ENCODE measurements around the gene ZDHHC22. TPM values are rescaled to one million over a fixed set of nuclear protein-coding genes. Genes with fewer than 3 reads are reported as not detected.

The ZDHHC22 gene
- total RNA-seq, 1 donor from 2014 or later, result under 0.01 TPM

DNA sequence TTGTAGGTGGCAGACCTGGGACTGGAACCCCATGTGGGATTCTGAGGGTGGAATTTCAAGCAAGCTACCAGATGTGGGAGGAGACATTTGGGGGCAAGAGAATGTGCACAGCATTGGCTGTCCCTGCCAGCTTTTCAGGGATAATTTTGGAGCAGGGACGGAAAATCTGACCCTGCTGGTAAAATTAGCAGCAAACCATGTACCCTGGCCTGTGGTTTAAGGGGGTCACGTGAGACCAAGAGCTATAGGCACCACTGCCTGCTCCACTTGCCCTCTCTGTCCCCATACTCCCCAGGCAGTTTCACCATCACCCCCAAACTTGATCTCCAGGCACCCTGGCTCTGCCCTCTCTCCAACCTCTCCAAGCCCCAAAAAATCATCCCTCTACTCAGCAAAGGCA lies 13.5 kb upstream of the ZDHHC22 start:
- no peak for DNase-seq

DNA sequence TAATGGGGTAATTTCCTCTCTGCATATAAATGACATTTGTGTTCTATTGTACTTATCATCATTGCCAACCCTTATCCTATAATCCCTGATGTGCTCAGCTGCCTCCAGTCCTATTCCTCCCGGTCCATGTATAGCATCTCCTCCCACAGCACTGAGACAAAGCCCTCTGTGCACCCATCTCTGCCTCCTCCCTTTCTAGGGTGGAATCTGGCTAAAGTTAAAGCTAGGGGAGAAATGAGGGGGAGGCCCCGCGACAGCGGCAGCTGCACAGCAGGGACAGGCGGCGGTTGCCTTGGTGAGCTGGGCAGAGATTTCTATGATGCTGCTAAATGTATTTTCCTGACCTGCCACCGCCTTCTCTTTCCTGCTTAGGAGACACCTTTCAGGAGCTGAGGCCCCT lies 12.8 kb upstream of the ZDHHC22 start:
- DNase-seq, result no peak

DNA sequence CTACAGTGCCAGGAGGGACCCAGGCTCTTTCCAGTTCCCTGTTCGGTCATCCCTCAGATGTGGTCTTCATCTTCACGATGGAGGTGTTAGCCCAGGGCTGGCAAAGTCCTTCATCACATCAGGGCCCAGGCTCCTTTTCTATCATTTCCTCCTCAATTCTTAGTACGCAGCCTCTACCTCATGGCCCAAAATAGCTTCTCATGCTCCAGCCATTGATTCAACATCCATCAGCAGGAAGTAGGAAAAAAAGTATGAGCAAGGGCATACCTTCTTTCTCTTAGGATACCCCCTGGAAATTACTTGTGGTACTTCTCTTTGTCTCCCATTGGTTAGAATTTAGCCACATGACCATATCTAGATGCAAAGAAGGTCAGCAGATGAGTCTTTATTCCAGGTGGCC lies 12.2 kb upstream of the ZDHHC22 start:
- DNase-seq, result no peak

DNA sequence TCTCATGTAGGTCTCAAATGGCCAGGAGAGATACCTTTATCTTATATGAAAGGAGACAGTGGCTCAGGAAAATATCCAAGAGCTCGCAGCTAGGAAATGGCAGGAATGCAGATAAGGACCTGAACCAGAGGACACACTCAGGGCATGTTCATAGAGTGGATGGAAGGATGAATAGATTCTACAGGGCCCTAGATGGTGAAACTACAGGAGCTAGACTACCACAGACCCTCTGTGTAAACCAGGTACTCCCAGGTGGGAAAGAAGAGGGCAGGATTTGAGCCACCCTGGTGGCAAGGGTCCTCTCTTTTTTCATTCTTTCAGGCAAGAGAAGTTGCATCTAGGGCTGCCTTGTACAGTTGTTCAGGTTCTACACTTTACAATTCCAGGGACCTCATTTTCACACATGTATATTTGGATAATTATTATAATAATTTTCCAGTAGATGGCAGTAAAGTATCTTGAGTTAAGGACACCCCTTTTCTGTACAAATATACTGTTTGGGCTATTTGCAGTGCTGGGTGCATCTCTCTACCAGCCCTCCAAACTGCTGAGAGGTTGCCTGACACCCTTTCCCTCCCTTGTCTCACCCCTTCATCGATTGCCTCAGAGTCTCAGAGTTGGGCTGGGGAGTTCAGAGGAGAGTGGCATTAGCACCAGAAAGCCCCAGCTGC lies 10.5 kb upstream of the ZDHHC22 start:
- DNase-seq, result no peak

DNA sequence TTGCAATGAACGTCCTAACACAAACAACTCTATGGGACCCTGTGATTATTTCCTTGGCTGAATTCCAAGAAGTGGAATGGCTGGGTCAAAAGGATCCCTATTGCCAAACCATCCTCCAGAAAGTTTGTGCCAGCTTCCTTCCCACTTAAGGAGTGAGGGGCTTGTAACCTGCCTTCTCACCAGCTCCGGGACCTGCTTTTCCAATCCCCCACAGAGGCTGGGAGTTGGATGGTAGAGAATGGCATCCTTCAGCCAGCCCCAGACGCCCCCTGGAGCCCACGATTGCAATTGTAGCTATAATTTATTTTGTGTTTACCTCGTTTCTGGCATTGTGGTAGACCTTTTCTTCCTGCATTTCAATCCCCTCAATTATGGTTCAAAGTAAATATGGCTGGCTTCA lies 9.7 kb upstream of the ZDHHC22 start:
- no peak for DNase-seq

DNA sequence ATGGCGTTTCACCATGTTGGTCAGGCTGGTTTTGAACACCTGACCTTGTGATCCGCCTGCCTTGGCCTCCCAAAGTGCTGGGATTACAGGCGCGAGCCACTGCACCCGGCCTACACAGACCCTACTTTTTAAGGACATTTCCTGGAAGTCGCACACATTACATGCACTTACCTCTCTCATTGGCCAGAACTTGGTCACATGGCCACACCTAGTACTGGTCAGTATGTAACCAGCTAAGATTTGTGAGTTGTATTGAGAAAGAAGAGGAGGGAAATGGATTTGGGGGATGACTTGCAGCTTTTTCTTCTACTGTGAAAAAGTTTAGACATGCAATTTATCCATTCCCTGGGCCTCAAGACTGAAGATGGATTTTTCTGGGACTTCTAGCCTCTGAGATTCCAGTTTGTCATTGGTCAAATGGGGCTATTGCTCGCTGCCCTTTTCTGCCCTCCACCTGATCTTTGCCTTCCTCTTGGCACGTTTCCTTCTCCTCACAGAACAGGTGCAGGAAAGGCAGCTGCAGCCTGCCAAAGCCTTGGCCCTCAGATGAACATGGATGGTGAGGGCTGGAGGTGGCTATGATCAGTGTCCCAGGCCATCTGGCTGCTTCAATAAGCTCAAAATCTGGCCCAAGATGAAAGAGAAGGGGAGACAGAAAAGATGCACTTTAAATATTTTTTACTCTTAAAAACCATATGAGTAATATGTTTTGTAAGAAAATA lies 7.1 kb upstream of the ZDHHC22 start:
- no peak for DNase-seq

DNA sequence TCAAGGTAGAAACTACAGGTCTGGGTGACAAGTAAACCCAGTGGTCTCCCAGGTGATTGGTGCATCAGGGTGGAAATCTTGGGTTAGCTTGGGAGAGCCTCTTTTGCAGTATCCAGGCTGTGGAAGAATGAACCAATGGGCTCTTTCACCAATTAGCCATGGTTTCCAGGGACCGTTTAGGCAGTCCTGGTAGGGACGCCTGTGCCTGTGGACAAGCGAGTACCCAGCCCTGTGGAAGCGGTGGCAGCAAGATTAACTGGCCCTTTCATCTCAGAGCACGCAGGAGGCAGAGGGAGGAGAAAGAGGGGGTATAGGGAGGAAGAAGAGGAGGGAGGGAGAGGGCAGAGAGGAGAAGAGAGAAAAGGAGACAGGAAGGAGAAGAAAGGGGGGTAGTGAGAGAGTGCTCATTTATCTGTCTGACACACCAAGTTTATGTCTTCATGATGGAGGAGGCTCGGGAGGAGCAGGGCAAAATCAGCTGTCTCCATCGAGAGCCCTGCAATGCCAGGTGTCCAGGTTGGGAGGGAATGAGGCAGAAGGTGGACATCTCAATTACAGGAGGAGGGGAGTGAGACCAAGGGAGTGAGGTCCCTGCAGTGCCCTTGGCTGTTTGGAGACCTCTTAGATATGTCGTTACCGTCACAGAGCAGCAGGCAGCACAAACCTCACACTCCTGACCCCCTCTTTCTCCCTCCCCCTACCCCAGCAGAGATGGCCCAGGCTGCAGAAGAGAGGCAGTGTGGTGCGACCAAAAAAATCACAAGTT lies 4.6 kb upstream of the ZDHHC22 start:
- no peak for DNase-seq

GRCh38 chr14:77144412-77145115 lies 3.0 kb upstream of the ZDHHC22 start:
- no peak for DNase-seq

GRCh38 chr14:77143071-77143470 lies 1.5 kb upstream of the ZDHHC22 start:
- no peak for DNase-seq

DNA sequence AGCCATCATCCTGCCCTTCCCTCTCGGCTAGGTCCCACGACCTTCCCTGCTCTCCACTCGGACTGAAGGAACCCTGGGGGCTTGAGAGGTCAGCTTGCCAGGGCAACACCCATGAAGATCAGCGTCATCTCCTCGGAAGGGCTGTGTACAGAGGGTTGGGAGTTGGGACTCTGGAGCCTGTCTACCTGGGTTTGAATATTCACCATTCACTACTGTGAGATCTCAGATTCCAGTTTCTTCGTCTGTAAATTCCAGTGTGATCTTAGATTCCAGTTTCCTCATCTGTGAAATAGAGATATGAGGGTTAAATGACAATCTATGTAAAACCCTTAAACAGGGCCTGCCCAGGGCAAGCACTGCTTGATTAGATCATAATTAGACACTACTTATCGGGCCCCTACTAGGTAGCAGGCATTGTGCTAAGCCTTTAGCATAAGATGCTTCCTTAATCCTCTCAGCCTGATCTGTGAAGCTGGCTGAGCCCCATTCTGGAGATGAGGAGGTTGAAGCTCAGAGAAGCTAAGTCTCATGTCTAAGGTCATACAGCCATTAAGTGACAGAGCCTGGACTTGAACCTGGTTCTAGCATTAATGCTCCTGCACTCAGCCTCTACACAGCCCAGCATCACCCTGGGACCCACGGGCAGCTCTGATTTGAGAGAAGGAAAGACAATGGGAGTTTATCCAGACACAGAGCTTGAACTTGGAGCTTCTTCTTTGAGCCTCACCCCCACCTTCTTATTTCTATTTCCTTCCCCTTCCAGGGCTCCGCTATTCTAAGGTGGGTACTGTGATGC lies 612 bp upstream of the ZDHHC22 start:
- no peak for DNase-seq

- no peak for DNase-seq
Measured at GRCh38 chr14:77140359-77141213, 1.0 kb downstream of the ZDHHC22 start.

GRCh38 chr14:77139540-77140358 lies 1.8 kb downstream of the ZDHHC22 start:
- no peak for DNase-seq

DNA sequence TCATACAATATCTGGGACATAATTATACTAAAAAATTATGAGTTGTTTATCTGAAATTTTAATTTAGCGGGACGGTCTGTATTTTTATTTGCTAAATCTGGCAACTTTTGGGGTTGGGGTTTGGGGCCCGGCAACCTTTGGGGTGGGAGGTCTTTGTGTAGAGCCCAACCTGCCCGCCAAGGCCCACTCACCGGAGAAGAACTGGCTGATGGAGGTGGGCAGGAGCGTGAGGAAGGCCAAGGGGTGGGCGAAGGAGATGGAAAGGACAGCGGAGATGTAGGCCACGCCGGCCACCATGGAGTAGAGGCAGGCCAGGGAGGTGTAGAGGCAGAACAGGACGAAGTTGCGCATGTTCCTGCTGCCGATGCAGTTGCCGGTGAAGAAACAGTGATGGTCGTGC lies 2.6 kb downstream of the ZDHHC22 start:
- DNase-seq, result no peak

- no peak for DNase-seq
Measured at GRCh38 chr14:77133720-77134338, 7.8 kb downstream of the ZDHHC22 start.

GRCh38 chr14:77131871-77132486 lies 9.6 kb downstream of the ZDHHC22 start:
- DNase-seq, result no peak

DNA sequence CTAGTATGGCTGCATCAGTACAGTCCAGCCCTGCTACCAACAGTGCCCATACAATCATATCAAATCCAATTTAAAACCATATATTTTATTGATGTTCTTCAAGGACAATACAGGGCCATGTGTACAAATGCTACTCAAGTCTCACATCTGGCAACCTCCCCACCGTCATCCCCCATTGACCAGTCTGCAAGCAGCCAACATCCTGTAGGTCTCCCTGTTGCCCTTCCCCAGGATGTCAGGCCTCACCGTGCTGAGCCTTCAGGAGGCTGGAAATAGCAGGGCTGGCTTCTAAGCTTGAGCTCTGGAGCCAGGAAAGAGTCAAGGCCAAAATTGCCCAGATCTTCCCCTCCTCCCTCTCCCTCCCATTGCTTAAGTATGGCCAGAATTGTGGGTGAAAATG lies 10.4 kb downstream of the ZDHHC22 start:
- DNase-seq, result no peak

DNA sequence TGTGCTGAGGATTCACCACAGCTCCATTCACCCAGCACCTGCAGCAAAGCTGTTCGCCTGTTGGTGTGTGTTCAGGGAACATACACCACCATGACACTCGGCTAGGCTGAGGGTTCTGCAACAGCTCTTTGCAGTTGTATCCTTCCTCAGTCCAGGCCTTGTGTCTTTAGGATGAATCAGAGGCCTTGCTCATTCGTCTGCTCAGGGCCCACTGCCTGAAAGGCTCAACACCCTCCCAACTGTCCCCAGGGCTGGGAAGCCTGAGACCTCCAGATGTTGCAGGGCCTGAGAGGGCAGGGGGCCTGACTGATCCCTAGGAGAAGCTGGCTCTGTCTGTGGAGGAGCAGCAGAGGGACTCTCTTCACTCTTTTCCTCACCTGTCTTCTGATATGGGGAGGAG lies 11.2 kb downstream of the ZDHHC22 start:
- no peak for DNase-seq

- no peak for DNase-seq
Measured at GRCh38 chr14:77128414-77128891, 13.1 kb downstream of the ZDHHC22 start.

GRCh38 chr14:77126461-77126990 lies 15.1 kb downstream of the ZDHHC22 start:
- DNase-seq, result no peak

Measured in skin of body (tissue), 2 donors.